GM12801 (cell line): ENCODE data around the gene DPP8.

Source experiments
- CTCF ChIP-seq: IDR thresholded peaks from one replicate; pipeline ENCODE4 v1.5.1; 2011; ENCODE audit warnings: control low read depth; ENCODE audit not compliant: insufficient read length; ENCODE audit errors: extremely low read depth

The DPP8 gene

DNA sequence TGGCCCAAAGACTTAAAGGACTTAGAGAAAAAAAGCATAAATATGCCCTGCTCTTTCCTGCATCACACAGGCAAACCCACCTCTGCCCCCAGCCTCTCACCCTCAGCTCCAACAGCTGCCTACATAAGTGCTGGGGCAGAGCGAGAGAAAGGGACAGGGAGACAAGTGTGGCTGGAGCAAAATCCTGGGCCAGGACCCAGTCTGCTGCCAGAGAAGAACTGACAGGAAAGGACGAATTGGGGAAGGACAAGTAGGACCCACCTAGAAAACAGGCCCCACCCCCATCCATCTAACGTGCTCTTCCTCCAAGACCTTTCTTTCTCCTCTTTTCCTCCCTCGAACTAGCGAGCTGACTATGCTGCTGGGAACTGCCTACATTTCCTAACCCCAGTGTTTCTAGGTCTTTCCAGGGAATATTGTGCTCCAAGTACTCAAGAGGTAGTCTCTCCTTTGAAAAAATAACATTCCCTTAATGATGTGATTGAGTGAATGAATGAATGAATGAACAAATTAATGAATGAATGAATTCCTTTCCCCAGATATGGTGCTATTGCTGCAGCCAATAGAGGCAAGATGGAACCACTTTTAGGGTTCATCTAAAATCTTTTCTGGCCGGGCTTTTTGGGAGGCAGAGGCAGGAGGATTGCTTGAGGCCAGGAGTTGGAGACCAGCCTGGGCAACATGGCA is 113.2 kb downstream of the DPP8 start:
- TF ChIP-seq CTCF: no peak

GRCh38 chr15:65402961-65403360 is 114.5 kb downstream of the DPP8 start:
- no peak for TF ChIP-seq CTCF

DNA sequence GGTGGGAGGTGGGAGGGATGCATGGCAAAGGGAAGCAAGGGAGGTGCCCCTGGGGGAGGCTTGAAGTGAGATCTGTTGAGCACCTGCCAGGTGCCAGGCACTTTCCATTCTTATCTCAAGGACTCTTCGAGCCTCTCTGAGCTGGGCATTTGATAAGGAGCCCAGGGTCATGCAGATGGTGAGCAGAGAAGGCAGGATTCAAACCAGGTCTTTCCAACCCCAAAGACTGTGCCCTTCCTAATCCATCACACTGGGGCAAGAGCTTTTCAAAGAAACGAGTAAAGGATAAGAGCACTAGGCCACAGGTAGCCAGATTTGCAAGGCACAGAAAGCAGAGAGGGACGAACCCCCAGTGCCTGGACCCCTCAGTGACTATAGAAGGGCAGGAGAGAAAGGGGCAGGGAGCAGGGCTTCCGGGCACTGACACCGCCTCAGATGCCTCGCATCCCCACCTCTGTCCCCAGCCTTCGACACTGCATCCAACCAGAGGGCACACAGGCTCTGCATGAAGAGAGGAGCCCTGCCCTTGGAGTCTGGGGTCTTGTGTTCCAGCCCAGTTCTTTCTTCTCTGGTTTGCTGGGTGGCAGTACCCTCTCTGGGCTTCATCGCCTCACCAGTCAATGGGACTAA is 115.8 kb downstream of the DPP8 start:
- no peak for TF ChIP-seq CTCF

GRCh38 chr15:65400760-65401610 is 116.5 kb downstream of the DPP8 start:
- TF ChIP-seq CTCF: no peak

- TF ChIP-seq CTCF: no peak
These were observed 117.5 kb downstream of the DPP8 start for GRCh38 chr15:65399997-65400396.

DNA sequence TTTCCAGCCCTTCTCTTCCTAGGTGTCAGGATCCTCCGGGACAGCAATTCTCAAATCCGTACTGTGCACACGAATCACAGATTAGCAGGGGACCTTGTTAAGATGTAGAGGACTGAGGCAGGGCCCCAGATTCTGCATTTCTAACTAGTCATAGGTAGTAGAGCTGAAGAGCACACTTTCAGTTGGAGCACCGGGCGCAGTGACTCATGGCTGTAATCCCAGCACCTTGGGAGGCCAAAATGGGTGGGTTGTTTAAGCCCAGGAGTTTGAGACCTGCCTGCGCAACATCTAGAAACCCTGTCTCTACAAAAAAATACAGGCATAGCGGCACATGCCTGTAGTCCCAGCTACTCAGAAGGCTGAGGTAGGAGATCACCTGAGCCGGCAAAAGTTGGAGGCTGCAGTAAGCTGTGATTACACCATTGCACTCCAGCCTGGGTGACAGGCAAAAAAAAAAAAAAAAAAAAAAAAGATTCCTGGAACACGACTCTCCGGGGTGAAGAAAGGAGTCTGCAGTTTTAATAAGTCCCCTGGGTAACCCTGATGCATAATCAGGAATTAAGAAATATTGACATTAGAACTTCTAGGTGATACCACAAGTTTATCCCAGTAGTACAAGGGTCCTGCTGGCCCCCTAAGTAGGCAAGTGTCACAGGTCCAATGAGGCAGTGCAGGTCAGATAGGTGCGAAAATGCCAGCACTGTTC is 118.3 kb downstream of the DPP8 start:
- TF ChIP-seq CTCF: no peak

DNA sequence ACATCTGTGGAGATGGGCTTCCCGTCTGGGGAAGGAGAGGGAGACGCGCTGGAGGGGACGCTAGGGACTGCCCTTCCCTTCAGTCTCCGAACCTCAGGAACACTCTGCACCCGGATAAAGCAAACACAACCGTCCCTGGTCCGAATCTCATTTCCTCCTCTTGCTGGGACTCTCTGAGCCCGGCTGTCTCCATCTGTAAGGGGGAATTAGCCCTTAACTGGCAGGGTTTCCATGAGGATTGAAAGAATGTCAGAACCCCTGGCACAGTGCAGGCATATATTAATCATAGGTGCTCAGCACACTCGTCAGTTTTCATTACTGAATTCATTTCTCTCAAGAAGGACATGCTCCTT is 120.5 kb downstream of the DPP8 start:
- TF ChIP-seq CTCF: no peak
